Retinal pigment epithelial cell (primary cell): ENCODE measurements around the gene FAM240A.

ENCODE experiments used
- DNase-seq: peaks from one replicate; pipeline ENCODE4 v3.0.0-alpha.2; 2010; ENCODE audit warnings: low read depth
- H3K4me3 ChIP-seq: 2 replicates; pipeline ENCODE4 v1.5.1; 2011; ENCODE audit warnings: mild to moderate bottlenecking, low read length, control low read depth, moderate library complexity
- TF ChIP-seq, protein P1 (sequence below): conservative IDR thresholded peaks from 2 replicates; pipeline ENCODE4 v1.5.1; 2011; ENCODE audit warnings: low read depth, low read length, control low read depth, inconsistent platforms

The FAM240A gene

DNA sequence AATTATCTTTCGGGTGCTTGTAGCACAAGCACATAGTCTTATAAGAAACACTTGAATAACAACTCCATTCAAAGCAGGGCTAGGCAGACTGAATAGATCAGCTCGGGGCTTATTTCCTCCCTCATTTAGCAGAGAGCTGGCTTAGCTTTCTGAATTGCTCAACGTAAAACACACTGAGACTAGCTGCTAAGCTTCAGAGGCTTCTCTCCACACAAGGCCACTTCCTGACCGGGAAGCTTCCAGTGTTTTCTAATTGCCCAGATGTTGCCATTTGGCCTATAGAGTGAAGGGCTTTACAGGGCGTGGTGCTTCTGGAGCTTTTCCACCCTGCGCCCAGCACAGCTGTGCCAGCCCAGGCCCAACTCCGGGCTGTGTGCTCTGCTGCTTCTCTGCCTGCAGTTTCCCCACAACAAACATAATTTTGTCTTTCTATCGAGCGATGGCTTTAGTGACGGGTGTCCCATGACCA is 16.6 kb downstream of the FAM240A start:
- DNase-seq, result no peak
- TF ChIP-seq, protein P1, sequence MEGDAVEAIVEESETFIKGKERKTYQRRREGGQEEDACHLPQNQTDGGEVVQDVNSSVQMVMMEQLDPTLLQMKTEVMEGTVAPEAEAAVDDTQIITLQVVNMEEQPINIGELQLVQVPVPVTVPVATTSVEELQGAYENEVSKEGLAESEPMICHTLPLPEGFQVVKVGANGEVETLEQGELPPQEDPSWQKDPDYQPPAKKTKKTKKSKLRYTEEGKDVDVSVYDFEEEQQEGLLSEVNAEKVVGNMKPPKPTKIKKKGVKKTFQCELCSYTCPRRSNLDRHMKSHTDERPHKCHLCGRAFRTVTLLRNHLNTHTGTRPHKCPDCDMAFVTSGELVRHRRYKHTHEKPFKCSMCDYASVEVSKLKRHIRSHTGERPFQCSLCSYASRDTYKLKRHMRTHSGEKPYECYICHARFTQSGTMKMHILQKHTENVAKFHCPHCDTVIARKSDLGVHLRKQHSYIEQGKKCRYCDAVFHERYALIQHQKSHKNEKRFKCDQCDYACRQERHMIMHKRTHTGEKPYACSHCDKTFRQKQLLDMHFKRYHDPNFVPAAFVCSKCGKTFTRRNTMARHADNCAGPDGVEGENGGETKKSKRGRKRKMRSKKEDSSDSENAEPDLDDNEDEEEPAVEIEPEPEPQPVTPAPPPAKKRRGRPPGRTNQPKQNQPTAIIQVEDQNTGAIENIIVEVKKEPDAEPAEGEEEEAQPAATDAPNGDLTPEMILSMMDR, result no peak
- H3K4me3 ChIP-seq, result no peak overlapping the region

DNA sequence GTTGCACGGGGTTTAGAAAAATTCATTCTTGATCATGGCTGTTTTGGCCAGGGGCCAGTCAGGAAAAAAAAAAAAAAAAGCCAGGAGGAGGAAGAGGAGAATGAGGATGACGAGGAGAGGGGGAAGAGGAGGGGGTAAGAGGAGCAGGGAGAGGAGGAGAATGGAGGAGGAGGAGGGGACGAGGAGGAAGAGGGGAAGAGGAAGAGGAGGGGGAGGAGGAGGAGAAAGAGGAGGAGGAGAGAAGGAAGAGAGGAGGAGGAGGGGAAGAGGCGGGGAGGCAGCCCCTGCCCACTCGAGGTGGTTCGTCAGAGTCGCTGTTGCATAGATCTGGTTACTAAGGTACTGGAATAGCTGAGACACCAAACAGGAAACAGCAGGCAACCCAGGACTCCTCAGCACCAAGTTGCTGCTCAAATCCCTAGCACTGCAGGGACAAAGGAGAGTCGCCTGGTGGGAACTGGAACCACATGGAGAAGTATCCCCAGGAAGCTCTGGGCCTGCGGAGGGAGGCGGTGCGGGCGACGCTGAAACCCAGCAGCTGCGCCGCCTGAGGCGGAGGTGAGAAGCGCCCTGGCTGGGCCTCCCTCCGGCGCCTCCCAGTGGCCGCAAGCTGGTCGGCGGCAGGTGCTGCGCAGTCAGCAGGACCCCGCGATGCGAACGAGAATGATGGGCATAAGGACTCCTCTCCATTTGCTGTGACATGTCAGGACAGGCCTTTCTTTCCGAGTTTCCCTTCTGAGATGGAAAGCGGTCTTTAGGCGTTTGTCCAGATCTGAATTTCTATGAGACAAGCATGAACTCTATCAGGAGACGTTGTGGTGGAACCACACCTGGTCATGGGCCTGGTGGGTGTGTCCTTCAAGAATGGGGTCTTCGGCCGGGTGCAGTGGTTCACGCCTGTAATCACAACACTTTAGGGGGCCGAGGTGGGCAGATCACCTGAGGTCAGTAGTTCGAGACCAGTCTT is 17.5 kb downstream of the FAM240A start:
- TF ChIP-seq, protein P1, result peak; percentile 99
- peak overlapping the region; percentile 34 for H3K4me3 ChIP-seq
- peak; percentile 46 for DNase-seq

DNA sequence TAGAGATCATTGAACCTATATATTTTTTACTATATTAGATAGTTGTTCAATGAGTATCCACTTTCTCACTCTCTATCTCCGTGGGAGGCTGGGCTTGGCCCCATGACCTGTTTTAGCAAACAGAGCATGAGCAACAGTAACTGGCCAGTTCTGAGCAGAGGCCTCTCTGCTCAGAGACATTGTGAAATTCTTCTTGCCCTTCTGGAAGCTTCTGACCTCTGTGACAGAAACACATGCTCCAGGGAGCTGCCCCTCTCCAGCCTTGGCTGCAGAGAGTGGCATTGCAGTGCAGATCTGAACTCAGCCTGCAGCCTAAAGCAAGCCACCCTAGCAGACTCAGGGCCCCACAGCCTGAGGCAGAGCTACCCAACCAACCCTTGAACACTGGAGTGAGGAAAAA is 20.5 kb downstream of the FAM240A start:
- no peak for DNase-seq
- TF ChIP-seq, protein P1, result no peak
- no peak overlapping the region for H3K4me3 ChIP-seq

DNA sequence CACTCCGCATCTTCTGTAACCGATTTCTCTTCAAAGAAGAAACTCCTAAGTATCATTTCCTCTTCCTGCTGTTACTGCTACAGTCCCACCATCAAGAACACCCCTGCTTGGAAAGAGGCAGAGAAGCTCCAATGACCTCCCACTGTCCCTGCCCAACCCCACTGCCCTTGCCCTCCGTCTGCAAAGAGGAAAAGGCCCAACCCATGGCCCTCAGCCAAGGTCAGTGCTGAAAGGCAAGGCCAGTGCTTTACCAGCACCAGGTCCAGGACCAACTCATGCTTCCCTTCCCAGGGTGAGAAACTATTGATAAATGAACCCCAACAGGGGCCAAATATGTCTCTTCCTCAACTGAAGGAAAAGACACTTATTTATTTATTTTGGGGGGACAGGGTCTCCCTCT is 22.5 kb downstream of the FAM240A start:
- no peak overlapping the region for H3K4me3 ChIP-seq
- TF ChIP-seq, protein P1, result no peak
- no peak for DNase-seq

DNA sequence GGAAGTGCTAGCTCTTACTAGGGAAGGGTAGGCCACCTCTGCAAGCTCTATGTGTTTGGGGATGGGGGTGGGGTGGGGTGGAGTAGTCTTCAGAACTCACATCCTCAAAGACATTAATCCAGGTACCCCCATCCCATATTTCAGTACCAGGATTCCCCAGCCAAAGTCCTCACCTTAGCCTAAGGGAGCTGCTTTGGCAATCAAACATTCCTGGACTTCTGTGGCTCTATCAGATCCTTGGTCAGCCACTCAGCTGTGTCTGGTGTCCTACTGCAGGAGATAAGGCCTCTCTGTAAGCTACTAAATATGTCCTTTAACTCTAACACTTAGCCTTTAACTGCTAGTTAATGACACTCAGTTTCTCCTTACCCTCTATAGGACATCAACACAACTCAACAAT is 26.9 kb downstream of the FAM240A start:
- TF ChIP-seq, protein P1, result no peak
- no peak for DNase-seq
- H3K4me3 ChIP-seq, result no peak overlapping the region

DNA sequence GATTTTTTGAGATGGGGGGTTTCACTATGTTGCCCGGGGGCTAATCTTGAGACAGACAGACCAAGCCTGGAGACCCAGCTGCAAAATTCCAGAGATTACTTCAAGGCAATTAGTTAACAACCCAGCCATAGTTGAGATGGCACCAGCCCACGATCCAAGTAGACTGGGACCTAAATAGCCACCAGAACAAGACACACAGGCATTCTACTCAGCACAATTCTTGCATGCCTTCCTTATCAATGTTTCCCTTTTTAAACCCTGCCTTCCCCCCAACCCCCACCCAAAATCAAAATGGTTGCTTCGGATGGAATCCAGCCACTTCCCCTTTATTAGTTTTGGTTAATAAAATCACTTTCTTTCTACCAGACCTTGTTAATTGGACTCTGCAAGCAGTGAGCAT is 28.6 kb downstream of the FAM240A start:
- DNase-seq, result no peak
- TF ChIP-seq, protein P1, result no peak
- no peak overlapping the region for H3K4me3 ChIP-seq

DNA sequence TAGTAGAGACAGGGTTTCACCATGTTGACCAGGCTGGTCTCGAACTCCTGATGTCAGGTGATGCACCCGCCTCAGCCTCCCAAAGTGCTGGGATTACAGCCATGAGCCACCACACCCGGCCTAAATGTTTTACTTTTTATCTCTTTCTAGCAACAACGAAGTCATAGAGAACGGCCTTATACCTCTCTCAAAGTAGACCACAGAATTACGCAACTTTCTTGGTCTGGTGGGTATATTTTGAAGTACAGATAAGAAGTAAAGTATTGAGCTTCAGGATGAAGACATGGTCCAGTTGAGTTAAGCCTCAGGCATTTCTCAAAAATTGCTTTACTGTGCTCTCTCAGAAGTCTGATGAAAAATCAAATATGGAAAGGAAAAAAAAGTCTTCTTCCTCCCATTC is 30.6 kb downstream of the FAM240A start:
- no peak overlapping the region for H3K4me3 ChIP-seq
- TF ChIP-seq, protein P1, result no peak
- DNase-seq, result no peak
